ENCODE results near the gene NCKIPSD.

DNA sequence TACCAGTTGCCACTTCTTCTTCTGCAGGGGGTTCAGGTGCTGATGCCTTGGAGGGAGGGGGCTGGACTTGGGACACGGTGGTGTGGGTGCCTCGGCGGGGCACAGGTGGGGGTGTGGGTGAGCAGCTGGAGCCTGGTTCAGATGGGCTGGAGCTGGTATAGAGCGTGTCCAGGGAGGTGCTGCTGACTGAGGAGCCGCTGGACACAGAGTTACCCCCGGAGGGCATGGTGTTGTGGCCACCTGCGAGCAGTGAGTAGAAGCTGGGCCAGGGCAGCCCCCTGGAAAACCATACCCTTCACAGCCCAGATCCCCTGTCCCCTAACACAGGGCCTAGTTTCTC, 4.2 kb downstream of the NCKIPSD start:
- TF ChIP-seq, protein P1, sequence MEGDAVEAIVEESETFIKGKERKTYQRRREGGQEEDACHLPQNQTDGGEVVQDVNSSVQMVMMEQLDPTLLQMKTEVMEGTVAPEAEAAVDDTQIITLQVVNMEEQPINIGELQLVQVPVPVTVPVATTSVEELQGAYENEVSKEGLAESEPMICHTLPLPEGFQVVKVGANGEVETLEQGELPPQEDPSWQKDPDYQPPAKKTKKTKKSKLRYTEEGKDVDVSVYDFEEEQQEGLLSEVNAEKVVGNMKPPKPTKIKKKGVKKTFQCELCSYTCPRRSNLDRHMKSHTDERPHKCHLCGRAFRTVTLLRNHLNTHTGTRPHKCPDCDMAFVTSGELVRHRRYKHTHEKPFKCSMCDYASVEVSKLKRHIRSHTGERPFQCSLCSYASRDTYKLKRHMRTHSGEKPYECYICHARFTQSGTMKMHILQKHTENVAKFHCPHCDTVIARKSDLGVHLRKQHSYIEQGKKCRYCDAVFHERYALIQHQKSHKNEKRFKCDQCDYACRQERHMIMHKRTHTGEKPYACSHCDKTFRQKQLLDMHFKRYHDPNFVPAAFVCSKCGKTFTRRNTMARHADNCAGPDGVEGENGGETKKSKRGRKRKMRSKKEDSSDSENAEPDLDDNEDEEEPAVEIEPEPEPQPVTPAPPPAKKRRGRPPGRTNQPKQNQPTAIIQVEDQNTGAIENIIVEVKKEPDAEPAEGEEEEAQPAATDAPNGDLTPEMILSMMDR (IDR thresholded peaks at IDR 0.05; ENCODE audit: low read depth, low read length) = no peak
- TF ChIP-seq, protein P2, sequence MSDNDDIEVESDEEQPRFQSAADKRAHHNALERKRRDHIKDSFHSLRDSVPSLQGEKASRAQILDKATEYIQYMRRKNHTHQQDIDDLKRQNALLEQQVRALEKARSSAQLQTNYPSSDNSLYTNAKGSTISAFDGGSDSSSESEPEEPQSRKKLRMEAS (IDR thresholded peaks at IDR 0.05; ENCODE audit: low read depth, low read length) = no peak
